ENCODE measurements around the gene SMPDL3B. TPM values are rescaled to one million over a fixed set of nuclear protein-coding genes. Genes with fewer than 3 reads are reported as not detected.
"Not testable (repeated sequence)": the region's sequence is repeated elsewhere in the genome, so short reads cannot be mapped to it uniquely, and the experiment has no call there.

Gene SMPDL3B
- polyA plus RNA-seq, 4 donors: 17.3 to 22.6 (median 19.2) TPM

DNA sequence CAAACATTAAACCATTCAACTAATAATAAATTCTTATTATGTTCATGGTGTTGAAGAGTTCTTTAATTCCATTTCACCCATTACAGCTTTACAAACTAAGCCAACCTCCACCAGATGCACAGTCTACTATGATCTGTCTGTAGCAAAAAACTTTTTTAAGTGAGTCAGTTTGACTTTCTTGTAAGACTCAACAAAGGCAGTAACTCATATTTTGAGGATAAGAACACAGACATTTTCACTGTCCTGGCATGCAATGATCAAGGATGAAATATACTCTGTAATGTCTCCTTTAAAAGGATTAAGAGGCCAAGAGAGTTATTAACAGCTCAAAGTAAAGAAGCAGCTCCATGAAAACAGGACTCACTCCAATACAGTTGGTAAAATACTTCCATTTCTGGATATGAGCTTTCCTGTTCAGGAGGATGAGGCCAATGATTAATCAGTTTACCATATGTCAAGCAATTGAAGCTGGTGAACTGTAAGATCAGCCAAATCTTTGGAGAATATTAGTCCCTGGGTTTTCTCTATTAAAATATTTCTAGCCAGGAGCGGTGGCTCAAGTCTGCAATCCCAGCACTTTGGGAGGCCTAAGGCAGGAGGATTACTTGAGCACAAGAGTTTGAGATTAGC lies 45.5 kb downstream of the SMPDL3B start:
- WGBS, 3 donors: 74 to 100% (median 96%) methylated on average over 1 of the region's 1 CpG
- Histone ChIP-seq H3K4me1 (ENCODE audit: control insufficient read depth in 3 of 3, insufficient read depth in 2 of 3, low read depth in 1 of 3, low read length in 2 of 3) (no peaks in the 10 kb centered on the region), H3K4me3 (ENCODE audit: low read depth in 1 of 3, low read length in 3 of 3) (no peak overlapping the region), H3K27ac (ENCODE audit: low read depth in 1 of 3, low read length in 2 of 3) (no peak overlapping the region), H3K9me3 (ENCODE audit: control insufficient read depth in 2 of 2, insufficient read depth in 1 of 2, low read depth in 1 of 2, low read length in 1 of 2) (no peaks in the 10 kb centered on the region), H3K36me3 (ENCODE audit: control insufficient read depth in 3 of 3, insufficient read depth in 2 of 3, low read depth in 1 of 3, low read length in 3 of 3) (peaks cover 2 to 18% (median 6%) of the 10 kb centered on the region in 3 donors), H3K27me3 (ENCODE audit: control insufficient read depth in 3 of 3, insufficient read depth in 3 of 3, low read length in 3 of 3) (no peaks in the 10 kb centered on the region)
- no peak for DNase-seq
- FAIRE-seq: no peak

DNA sequence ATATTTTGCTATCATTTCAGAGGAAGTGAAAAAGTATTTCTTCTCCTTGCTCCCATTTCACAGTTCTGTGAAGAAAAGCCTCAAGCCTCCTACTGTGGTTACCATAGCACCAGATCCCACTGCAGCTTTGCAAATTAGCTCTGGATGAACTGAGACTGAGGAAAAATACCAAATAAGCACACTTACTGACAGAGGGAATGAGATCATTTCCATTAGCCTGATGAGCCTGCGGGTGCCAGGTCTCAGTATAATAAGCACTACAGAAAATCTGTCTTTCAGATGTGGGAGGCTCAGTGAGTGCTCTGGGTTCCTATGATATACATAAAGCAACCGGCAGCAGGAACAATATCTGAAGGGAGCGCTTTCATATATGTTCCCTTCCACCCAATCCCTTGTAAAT lies 46.3 kb downstream of the SMPDL3B start:
- Histone ChIP-seq H3K4me3 (ENCODE audit: low read depth in 1 of 3, low read length in 3 of 3) (no peak overlapping the region), H3K36me3 (ENCODE audit: control insufficient read depth in 3 of 3, insufficient read depth in 2 of 3, low read depth in 1 of 3, low read length in 3 of 3) (peaks cover 2 to 21% (median 6%) of the 10 kb centered on the region in 3 donors), H3K9me3 (ENCODE audit: control insufficient read depth in 2 of 2, insufficient read depth in 1 of 2, low read depth in 1 of 2, low read length in 1 of 2) (no peaks in the 10 kb centered on the region), H3K4me1 (ENCODE audit: control insufficient read depth in 3 of 3, insufficient read depth in 2 of 3, low read depth in 1 of 3, low read length in 2 of 3) (no peaks in the 10 kb centered on the region), H3K27me3 (ENCODE audit: control insufficient read depth in 3 of 3, insufficient read depth in 3 of 3, low read length in 3 of 3) (no peaks in the 10 kb centered on the region), H3K27ac (ENCODE audit: low read depth in 1 of 3, low read length in 2 of 3) (no peak overlapping the region)
- FAIRE-seq: no peak
- WGBS, 3 donors: 87 to 97% (median 94%) methylated on average over 3 of the region's 3 CpGs
- no peak for DNase-seq

DNA sequence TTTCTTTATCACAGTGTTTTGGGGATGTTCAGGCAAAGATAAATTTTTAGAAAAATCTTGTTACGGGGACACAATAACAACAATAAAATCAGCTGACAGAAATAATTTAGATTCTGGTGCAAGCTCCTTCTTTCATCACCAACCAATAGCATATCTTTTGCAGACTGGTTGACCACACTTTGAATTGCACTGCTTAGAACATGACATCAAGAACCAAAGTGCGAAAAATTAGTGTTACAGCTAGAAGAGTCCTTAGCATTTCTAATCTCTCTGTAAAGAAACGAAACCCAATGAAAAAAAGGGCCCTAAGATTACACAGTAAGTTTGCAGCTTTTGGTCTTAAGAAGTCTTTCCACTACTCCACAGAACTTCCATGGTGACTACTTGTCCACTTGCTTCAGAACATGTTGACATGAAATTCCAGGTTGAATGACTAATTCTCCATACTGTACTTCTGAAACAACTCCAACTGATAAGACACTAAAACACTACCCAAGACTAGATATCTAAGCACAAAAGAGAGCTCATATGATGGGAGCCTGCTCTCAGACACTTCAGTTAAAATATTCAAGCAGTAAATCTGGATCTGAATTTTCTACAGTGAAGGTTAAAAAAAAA lies 56.2 kb downstream of the SMPDL3B start:
- FAIRE-seq (no peak), DNase-seq (no peak)
- no peak overlapping the region for H3K4me3 ChIP-seq (ENCODE audit: low read depth in 1 of 3, low read length in 3 of 3)
- 96 to 98% (median 98%) methylated on average over 3 of the region's 3 CpGs for WGBS, 3 donors
- no peaks in the 10 kb centered on the region for H3K27me3 ChIP-seq (ENCODE audit: control insufficient read depth in 3 of 3, insufficient read depth in 3 of 3, low read length in 3 of 3)
- H3K9me3 ChIP-seq (ENCODE audit: control insufficient read depth in 2 of 2, insufficient read depth in 1 of 2, low read depth in 1 of 2, low read length in 1 of 2): no peaks in the 10 kb centered on the region
- no peak overlapping the region for H3K27ac ChIP-seq (ENCODE audit: low read depth in 1 of 3, low read length in 2 of 3)
- H3K4me1 ChIP-seq (ENCODE audit: control insufficient read depth in 3 of 3, insufficient read depth in 2 of 3, low read depth in 1 of 3, low read length in 2 of 3): no peaks in the 10 kb centered on the region
- H3K36me3 ChIP-seq (ENCODE audit: control insufficient read depth in 3 of 3, insufficient read depth in 2 of 3, low read depth in 1 of 3, low read length in 3 of 3): peaks cover 9 to 46% (median 10%) of the 10 kb centered on the region in 3 donors

DNA sequence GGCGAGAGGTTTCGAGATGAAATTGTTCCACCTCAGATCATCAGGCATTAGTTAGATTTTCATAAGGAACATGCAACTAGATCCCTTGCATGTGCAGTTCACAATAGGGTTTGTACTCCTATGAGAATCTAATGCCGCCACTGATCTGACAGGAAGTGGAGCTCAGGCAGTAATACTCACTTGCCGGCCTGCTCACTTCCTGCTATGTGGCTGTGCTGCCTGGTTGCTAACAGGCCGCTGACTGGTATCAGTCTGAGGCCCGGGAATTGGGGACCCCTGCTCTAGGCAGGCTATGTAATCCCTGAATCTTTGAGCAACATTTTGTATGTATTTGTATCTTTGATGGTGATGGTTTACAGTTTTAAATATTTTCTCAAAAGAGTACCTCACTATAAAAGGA lies 57.5 kb downstream of the SMPDL3B start:
- H3K36me3 ChIP-seq (ENCODE audit: control insufficient read depth in 3 of 3, insufficient read depth in 2 of 3, low read depth in 1 of 3, low read length in 3 of 3): peaks cover 12 to 44% (median 14%) of the 10 kb centered on the region in 3 donors
- no peaks in the 10 kb centered on the region for H3K9me3 ChIP-seq (ENCODE audit: control insufficient read depth in 2 of 2, insufficient read depth in 1 of 2, low read depth in 1 of 2, low read length in 1 of 2)
- H3K27me3 ChIP-seq (ENCODE audit: control insufficient read depth in 3 of 3, insufficient read depth in 3 of 3, low read length in 3 of 3): no peaks in the 10 kb centered on the region
- peak overlapping the region in 1 of 3 donors; percentile 58 for H3K27ac ChIP-seq (ENCODE audit: low read depth in 1 of 3, low read length in 2 of 3)
- no peaks in the 10 kb centered on the region for H3K4me1 ChIP-seq (ENCODE audit: control insufficient read depth in 3 of 3, insufficient read depth in 2 of 3, low read depth in 1 of 3, low read length in 2 of 3)
- peak in 1 of 2 donors; percentile 15 for DNase-seq
- no peak overlapping the region for H3K4me3 ChIP-seq (ENCODE audit: low read depth in 1 of 3, low read length in 3 of 3)
- 66 to 84% (median 77%) methylated on average over 6 of the region's 6 CpGs for WGBS, 3 donors
- FAIRE-seq: no peak

DNA sequence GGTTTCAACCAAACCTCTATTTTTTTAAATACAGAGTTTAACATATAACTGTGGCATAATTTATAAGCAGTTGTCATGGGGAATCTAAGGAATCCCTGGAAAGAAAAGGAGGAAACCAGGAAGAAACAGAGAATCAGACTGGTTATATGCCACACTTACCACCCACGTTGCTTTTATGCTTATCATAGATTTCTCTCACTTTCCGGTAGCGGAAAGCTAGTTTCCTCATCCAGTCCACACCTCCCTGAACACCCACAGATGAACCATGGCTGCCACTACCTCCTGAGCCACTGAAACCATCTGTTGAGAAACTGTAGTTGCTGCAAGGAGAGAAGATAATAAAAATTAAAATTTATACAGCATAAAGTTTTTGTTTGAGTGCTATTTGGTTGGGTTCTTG lies 58.4 kb downstream of the SMPDL3B start:
- FAIRE-seq (no peak), DNase-seq (no peak)
- H3K4me3 ChIP-seq (ENCODE audit: low read depth in 1 of 3, low read length in 3 of 3): no peak overlapping the region
- WGBS, 3 donors: 74 to 78% (median 76%) methylated on average over 3 of the region's 3 CpGs
- H3K9me3 ChIP-seq (ENCODE audit: control insufficient read depth in 2 of 2, insufficient read depth in 1 of 2, low read depth in 1 of 2, low read length in 1 of 2): no peaks in the 10 kb centered on the region
- H3K27ac ChIP-seq (ENCODE audit: low read depth in 1 of 3, low read length in 2 of 3): no peak overlapping the region
- peaks cover 13 to 38% (median 17%) of the 10 kb centered on the region in 3 donors for H3K36me3 ChIP-seq (ENCODE audit: control insufficient read depth in 3 of 3, insufficient read depth in 2 of 3, low read depth in 1 of 3, low read length in 3 of 3)
- no peaks in the 10 kb centered on the region for H3K27me3 ChIP-seq (ENCODE audit: control insufficient read depth in 3 of 3, insufficient read depth in 3 of 3, low read length in 3 of 3)
- H3K4me1 ChIP-seq (ENCODE audit: control insufficient read depth in 3 of 3, insufficient read depth in 2 of 3, low read depth in 1 of 3, low read length in 2 of 3): no peaks in the 10 kb centered on the region

DNA sequence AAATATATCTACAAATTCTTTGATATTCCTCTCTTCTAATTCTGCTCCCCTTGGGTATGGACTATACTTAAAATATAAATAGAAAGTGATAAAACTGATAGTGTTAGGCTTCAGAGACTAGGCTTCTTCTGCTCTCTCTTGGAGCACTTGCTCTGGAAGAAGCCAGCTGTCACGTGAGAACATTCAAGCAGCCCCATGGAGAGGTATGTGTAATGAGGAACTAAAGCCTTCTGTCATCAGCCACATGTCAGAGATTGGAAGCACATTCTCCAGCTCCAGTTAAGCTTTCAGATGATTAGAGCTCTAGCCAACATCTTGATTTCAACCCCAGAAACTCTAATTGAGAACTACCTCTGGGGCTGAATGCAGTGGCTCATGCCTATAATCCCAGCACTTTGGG lies 59.3 kb downstream of the SMPDL3B start:
- Histone ChIP-seq H3K4me3 (ENCODE audit: low read depth in 1 of 3, low read length in 3 of 3) (no peak overlapping the region), H3K27ac (ENCODE audit: low read depth in 1 of 3, low read length in 2 of 3) (no peak overlapping the region), H3K9me3 (ENCODE audit: control insufficient read depth in 2 of 2, insufficient read depth in 1 of 2, low read depth in 1 of 2, low read length in 1 of 2) (no peaks in the 10 kb centered on the region), H3K27me3 (ENCODE audit: control insufficient read depth in 3 of 3, insufficient read depth in 3 of 3, low read length in 3 of 3) (no peaks in the 10 kb centered on the region), H3K36me3 (ENCODE audit: control insufficient read depth in 3 of 3, insufficient read depth in 2 of 3, low read depth in 1 of 3, low read length in 3 of 3) (peaks cover 11 to 43% (median 19%) of the 10 kb centered on the region in 3 donors), H3K4me1 (ENCODE audit: control insufficient read depth in 3 of 3, insufficient read depth in 2 of 3, low read depth in 1 of 3, low read length in 2 of 3) (no peaks in the 10 kb centered on the region)
- no peak for FAIRE-seq
- 50 to 79% (median 70%) methylated on average over 1 of the region's 1 CpG for whole genome bisulfite sequencing, 3 donors
- DNase-seq: no peak

DNA sequence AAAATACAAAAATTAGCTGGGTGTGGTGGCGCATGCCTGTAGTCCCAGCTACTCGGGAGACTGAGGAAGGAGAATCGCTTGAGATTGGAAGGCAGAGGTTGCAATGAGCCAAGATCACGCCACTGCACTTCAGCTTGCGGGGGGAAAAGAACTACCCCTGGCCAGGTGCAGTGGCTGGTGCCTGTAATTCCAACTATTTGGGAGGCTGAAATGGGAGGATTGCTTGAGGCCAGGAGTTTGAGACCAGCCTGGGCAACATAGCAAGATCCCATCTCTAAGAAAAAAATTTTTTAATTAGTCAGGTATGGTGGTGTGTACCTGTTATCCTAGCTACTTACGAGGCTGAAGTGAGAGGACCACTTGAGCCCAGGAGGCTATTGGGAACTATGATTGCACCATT lies 59.7 kb downstream of the SMPDL3B start:
- not testable (repeated sequence) for H3K4me1 ChIP-seq (ENCODE audit: control insufficient read depth in 3 of 3, insufficient read depth in 2 of 3, low read depth in 1 of 3, low read length in 2 of 3); H3K27ac ChIP-seq (ENCODE audit: low read depth in 1 of 3, low read length in 2 of 3); H3K9me3 ChIP-seq (ENCODE audit: control insufficient read depth in 2 of 2, insufficient read depth in 1 of 2, low read depth in 1 of 2, low read length in 1 of 2); H3K4me3 ChIP-seq (ENCODE audit: low read depth in 1 of 3, low read length in 3 of 3); FAIRE-seq; DNase-seq; H3K27me3 ChIP-seq (ENCODE audit: control insufficient read depth in 3 of 3, insufficient read depth in 3 of 3, low read length in 3 of 3)
- H3K36me3 ChIP-seq (ENCODE audit: control insufficient read depth in 3 of 3, insufficient read depth in 2 of 3, low read depth in 1 of 3, low read length in 3 of 3): peaks cover 11 to 43% (median 18%) of the 10 kb centered on the region in 3 donors
- WGBS, 3 donors: 96 to 99% (median 97%) methylated on average over 6 of the region's 6 CpGs

DNA sequence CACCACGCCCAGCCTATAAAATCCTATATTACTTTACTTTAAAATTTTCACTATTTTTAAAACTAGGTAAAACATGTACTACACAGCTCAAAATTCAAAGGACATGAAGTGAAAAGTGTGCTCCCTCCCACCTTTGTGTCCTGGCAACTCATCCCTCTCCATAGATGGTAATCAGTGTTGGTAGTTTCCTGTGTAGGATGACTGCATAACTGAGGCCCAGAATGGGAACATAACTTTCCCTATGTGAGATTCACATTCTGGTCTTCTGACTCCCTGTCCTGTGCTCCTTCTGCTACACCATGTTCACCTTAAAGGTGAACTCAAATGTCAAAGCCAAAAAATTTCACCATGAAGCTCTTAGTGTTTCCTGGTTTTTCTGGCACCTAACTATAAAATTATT lies 64.3 kb downstream of the SMPDL3B start:
- WGBS, 3 donors: 96 to 100% (median 100%) methylated on average over 1 of the region's 1 CpG
- FAIRE-seq (no peak), DNase-seq (no peak)
- peaks cover 9 to 51% (median 19%) of the 10 kb centered on the region in 3 donors for H3K36me3 ChIP-seq (ENCODE audit: control insufficient read depth in 3 of 3, insufficient read depth in 2 of 3, low read depth in 1 of 3, low read length in 3 of 3)
- H3K4me1 ChIP-seq (ENCODE audit: control insufficient read depth in 3 of 3, insufficient read depth in 2 of 3, low read depth in 1 of 3, low read length in 2 of 3): no peaks in the 10 kb centered on the region
- no peak overlapping the region for H3K27ac ChIP-seq (ENCODE audit: low read depth in 1 of 3, low read length in 2 of 3)
- H3K9me3 ChIP-seq (ENCODE audit: control insufficient read depth in 2 of 2, insufficient read depth in 1 of 2, low read depth in 1 of 2, low read length in 1 of 2): no peaks in the 10 kb centered on the region
- H3K4me3 ChIP-seq (ENCODE audit: low read depth in 1 of 3, low read length in 3 of 3): no peak overlapping the region
- no peaks in the 10 kb centered on the region for H3K27me3 ChIP-seq (ENCODE audit: control insufficient read depth in 3 of 3, insufficient read depth in 3 of 3, low read length in 3 of 3)

Data from small intestine (tissue), 7 donors.